HCT116 (cell line): ENCODE data around the gene MYO5C.

Experiments used
- CTCF ChIP-seq, 3 experiments: fragments of 200-600 bp in 1 of 3; sonication (generic) in 1 of 3; IDR thresholded peaks in 2 of 3; conservative IDR thresholded peaks in 1 of 3; 2 replicates each; pipeline ENCODE4 v1.5.1; 2012 to 2017; ENCODE audit warnings: low read depth in 2 of 3, low read length in 2 of 3, antibody characterized with exemption in 1 of 3, borderline replicate concordance in 1 of 3, control low read depth in 1 of 3, mild to moderate bottlenecking in 1 of 3, mixed read lengths in 1 of 3, mixed run types in 1 of 3, moderate library complexity in 1 of 3; ENCODE audit not compliant: insufficient read depth in 1 of 3
- ELF1 ChIP-seq: IDR thresholded peaks from 2 replicates; pipeline ENCODE4 v1.6.1; 2012; ENCODE audit warnings: low read depth, borderline replicate concordance
- EZH2 ChIP-seq: fragments of 200-600 bp; sonication (generic); IDR thresholded peaks from 2 replicates; pipeline ENCODE4 v1.6.1; 2017; ENCODE audit warnings: antibody characterized with exemption, mixed run types
- FOSL1 ChIP-seq: IDR thresholded peaks from 2 replicates; pipeline ENCODE4 v1.6.1; 2012; ENCODE audit warnings: low read depth
- POLR2A ChIP-seq: IDR thresholded peaks from 2 replicates; pipeline ENCODE4 v1.7.0; 2011; ENCODE audit warnings: borderline replicate concordance; ENCODE audit not compliant: insufficient read depth, insufficient read length; ENCODE audit errors: extremely low read depth
- POLR2AphosphoS5 ChIP-seq: IDR thresholded peaks from 2 replicates; pipeline ENCODE4 v1.6.1; 2011; ENCODE audit warnings: mild to moderate bottlenecking, low read depth, low read length, moderate library complexity
- RAD21 ChIP-seq: IDR thresholded peaks from 2 replicates; pipeline ENCODE4 v1.6.1; 2012; ENCODE audit warnings: low read depth, mild to moderate bottlenecking
- REST ChIP-seq: IDR thresholded peaks from 2 replicates; pipeline ENCODE4 v1.6.1; 2012; ENCODE audit warnings: low read depth
- YY1 ChIP-seq: IDR thresholded peaks from 2 replicates; pipeline ENCODE4 v1.6.1; 2011; ENCODE audit warnings: low read length, low read depth, moderate library complexity, mild to moderate bottlenecking; ENCODE audit not compliant: insufficient replicate concordance; ENCODE audit errors: extremely low read depth

- TF ChIP-seq POLR2A (no peak), CTCF (IDR thresholded peaks at IDR 0.05 in 2 of 3, conservative IDR thresholded peaks at IDR 0.05 in 1 of 3; ENCODE audit: borderline replicate concordance in 1 of 3, insufficient read depth in 1 of 3, low read depth in 2 of 3, low read length in 2 of 3) (no peak), POLR2AphosphoS5 (no peak), YY1 (no peak), ELF1 (no peak), EZH2 (no peak), FOSL1 (no peak), RAD21 (no peak), REST (no peak)
These were observed 54.1 kb downstream of the MYO5C start for GRCh38 chr15:52241489-52241888.
